Activated naive CD8-positive, alpha-beta T cell treated with anti-CD3 and anti-CD28 coated beads for 36 hours (primary cell): ENCODE data around the gene RASSF5. TPM values are rescaled to one million over a fixed set of nuclear protein-coding genes. Genes with fewer than 3 reads are reported as not detected.

Experiments used
- DNase-seq: peaks from one replicate; pipeline ENCODE4 v3.0.0; 2021
- H3K27ac Mint-ChIP-seq: one replicate; pipeline ENCODE4 v1.8.0; 2022; ENCODE audit warnings: mild to moderate bottlenecking, moderate library complexity, mixed read lengths
- H3K27me3 Mint-ChIP-seq: one replicate; pipeline ENCODE4 v1.8.0; 2022; ENCODE audit warnings: mild to moderate bottlenecking, mixed read lengths
- H3K36me3 Mint-ChIP-seq: one replicate; pipeline ENCODE4 v1.8.0; 2021; ENCODE audit warnings: mild to moderate bottlenecking, mixed read lengths
- H3K4me1 Mint-ChIP-seq: one replicate; pipeline ENCODE4 v1.8.0; 2021; ENCODE audit warnings: mixed read lengths
- H3K4me3 Mint-ChIP-seq: one replicate; pipeline ENCODE4 v1.8.0; 2022; ENCODE audit warnings: mild to moderate bottlenecking, moderate library complexity, mixed read lengths
- H3K9me3 Mint-ChIP-seq: one replicate; pipeline ENCODE4 v1.8.0; 2022; ENCODE audit warnings: mixed read lengths
- total RNA-seq, 2 experiments: library from RNA; stranded (reverse); gene quantifications; one replicate each; pipeline ENCODE4 v1.2.3, GENCODE V29; 2021

RASSF5 gene
- total RNA-seq, 2 experiments from 2014 or later: 223 to 226 TPM

DNA sequence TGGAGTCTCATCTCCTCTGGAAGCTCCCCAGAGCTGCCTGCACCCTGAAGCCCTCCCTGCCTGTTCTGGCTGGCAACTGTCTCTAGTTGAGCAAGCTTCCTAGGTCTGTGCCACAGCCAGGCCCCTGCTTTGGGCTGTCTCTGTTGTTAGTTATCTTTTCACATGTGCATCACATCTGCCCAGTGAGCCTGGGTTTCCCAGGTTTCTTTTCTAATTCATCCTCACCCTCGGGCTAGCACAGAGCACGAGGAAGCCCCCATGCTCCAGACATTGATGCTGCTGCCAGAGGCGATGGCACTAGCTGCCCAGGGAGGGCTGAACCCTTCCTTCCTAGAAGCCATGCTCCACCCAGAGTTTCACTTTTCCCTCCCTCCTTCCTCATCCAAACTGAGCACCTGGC, 27.2 kb downstream of the RASSF5 start:
- H3K27me3 Mint-ChIP-seq: no peaks in the 10 kb centered on the region
- H3K27ac Mint-ChIP-seq: no peak overlapping the region
- no peak for DNase-seq
- H3K4me3 Mint-ChIP-seq: no peak overlapping the region
- no peaks in the 10 kb centered on the region for H3K36me3 Mint-ChIP-seq
- H3K4me1 Mint-ChIP-seq: no peaks in the 10 kb centered on the region
- no peaks in the 10 kb centered on the region for H3K9me3 Mint-ChIP-seq

DNA sequence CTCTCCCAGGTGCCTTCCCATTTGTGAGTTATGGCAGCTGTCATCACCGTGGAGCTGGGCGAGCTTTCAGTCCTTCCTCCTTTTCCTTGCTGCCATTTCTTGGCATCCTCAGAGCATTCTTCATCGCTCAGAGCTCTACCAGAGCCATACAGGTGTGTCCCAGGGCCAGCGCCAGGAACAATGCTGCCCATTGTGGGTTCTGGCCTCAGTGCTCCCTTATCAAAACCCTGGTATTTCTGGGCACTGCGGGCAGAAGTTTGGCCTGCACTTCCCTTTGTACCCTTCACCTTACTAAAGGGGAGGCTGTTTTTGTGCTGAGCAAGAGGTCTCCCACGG, 28.5 kb downstream of the RASSF5 start:
- Mint-ChIP-seq H3K27ac (no peak overlapping the region), H3K9me3 (no peaks in the 10 kb centered on the region), H3K4me3 (no peak overlapping the region), H3K27me3 (no peaks in the 10 kb centered on the region), H3K4me1 (peaks cover 4% of the 10 kb centered on the region), H3K36me3 (no peaks in the 10 kb centered on the region)
- DNase-seq: no peak

DNA sequence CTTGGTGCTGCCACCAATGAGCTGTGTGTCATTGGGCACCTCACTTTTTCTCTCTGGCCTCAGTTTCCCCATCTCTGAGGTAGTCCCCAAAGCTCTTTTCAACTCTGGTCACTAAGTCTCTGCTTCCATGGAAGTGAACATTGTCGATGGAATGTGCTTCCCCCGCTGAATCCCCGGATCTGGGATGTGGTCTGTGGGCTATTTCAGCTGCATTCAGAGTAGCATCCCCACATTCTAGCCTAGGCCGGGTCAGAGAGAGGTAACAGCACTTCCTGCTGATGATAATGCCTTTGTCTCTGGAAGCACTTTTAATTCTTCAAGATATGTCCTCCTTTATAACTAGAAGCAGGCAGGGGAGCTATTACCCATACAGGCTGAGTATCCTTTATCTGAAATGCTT, 29.8 kb downstream of the RASSF5 start:
- Mint-ChIP-seq H3K36me3 (no peaks in the 10 kb centered on the region), H3K27ac (no peak overlapping the region)
- no peak for DNase-seq

DNA sequence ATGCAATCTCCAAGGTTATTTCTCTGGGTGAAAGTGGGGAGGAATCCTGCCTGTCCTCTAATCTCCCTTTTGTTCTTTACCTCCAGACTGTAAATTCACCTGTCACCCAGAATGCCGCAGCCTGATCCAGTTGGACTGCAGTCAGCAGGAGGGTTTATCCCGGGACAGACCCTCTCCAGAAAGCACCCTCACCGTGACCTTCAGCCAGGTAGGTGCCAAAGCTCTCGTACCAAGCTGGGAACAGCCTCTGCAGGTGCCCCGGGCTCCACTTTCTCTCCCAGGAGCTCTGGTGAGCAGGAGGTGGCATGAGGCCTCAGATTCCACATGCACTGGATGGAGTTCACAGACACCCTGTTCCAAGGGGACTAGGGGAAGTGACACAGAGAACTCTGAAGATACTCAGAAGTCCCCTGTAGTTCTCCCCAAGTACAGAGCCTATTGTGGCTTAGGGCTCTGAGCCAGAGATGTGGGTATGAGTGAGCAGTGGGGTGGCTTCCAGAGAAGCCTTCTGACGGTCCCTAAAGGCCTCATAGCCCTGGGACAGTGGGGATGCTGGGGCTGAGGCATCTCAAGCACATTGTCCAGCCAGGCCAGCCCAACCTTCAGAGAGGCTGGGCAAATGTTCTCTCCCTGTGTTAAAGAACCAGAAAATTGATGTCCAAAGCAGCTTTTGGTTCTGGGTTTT, 30.9 kb downstream of the RASSF5 start:
- H3K36me3 Mint-ChIP-seq: no peaks in the 10 kb centered on the region
- DNase-seq: no peak
- H3K4me1 Mint-ChIP-seq: peaks cover 4% of the 10 kb centered on the region
- no peaks in the 10 kb centered on the region for H3K9me3 Mint-ChIP-seq
- H3K27me3 Mint-ChIP-seq: no peaks in the 10 kb centered on the region
- no peak overlapping the region for H3K27ac Mint-ChIP-seq
- H3K4me3 Mint-ChIP-seq: no peak overlapping the region

More for the DNA sequence above, 29.8 kb downstream of the RASSF5 start:
- no peak overlapping the region for H3K4me3 Mint-ChIP-seq
- H3K9me3 Mint-ChIP-seq: no peaks in the 10 kb centered on the region
- H3K4me1 Mint-ChIP-seq: peaks cover 4% of the 10 kb centered on the region
- H3K27me3 Mint-ChIP-seq: no peaks in the 10 kb centered on the region

DNA sequence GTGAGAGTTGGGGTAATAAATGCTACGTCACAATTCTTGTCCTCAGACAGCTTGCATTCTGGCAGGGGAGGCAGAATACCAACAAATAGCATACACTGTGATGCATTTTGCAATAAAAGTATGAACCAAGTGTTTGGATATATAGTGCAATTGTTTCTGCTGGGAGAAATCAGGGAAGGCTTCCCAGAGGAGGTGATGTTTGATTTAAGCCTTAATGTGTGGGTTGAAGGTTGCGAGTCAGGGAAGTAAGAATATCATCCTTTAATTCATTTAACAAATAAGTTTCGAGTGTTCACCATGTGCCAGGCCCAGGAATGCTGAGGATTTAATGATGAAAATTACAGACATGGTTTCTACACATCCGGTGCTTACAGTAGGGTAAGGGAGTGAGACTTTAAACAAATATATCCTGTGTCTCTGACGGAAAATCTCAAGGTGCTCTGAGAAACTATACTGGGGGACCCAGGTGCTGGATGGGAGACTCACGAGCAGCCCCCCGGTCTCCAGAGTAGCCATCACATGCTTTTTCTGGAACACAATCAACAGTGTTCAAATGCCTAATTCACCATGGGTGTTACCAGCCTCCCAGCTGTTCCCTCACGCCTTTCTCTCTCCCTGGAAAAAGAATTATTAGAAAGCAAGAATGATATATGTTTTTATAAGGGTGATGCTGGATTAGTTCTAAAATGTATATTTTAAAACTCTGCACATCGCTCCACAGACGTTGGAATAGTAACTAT, 31.7 kb downstream of the RASSF5 start:
- H3K27me3 Mint-ChIP-seq: no peaks in the 10 kb centered on the region
- no peaks in the 10 kb centered on the region for H3K9me3 Mint-ChIP-seq
- peaks cover 4% of the 10 kb centered on the region for H3K4me1 Mint-ChIP-seq
- DNase-seq: no peak
- no peaks in the 10 kb centered on the region for H3K36me3 Mint-ChIP-seq
- no peak overlapping the region for H3K4me3 Mint-ChIP-seq
- no peak overlapping the region for H3K27ac Mint-ChIP-seq

DNA sequence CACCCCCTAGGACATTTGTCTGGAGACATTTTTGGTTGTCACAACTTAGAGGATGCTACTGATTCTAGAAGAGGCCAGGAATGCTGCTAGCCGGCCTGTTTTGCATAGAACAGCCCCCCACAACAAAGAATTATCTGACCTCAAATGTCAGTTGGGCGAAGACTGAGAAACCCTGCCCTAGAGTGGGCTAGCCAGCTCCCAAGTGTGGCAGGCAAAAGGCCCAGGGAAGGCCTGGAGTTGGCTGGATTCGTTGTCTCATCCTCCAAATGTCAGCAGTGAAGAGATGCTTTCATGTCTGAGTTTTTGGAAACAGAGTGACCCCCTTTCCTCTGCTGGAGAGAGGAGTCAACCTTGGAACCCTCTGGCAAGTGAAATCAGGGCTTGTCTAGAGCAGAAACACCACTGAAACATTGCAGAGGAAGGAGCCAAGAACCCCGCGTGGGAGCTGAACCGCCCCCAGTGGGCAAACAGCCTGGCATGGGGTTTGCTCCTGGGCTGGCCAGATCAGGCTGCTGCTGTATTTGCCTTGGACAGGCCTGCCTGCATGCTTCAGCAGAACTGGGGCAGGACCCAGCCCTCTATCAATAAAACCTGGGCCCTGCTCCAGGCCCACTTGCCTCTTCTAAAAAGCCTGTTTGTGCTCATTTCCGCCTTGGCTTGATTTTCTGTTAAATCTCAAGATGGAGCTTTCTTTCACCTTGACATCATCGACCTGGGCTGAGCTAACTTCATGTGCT, 32.9 kb downstream of the RASSF5 start:
- Mint-ChIP-seq H3K27me3 (no peaks in the 10 kb centered on the region), H3K36me3 (no peaks in the 10 kb centered on the region), H3K9me3 (no peaks in the 10 kb centered on the region), H3K4me1 (peaks cover 12% of the 10 kb centered on the region), H3K4me3 (no peak overlapping the region), H3K27ac (peak overlapping the region; percentile 39)
- no peak for DNase-seq

DNA sequence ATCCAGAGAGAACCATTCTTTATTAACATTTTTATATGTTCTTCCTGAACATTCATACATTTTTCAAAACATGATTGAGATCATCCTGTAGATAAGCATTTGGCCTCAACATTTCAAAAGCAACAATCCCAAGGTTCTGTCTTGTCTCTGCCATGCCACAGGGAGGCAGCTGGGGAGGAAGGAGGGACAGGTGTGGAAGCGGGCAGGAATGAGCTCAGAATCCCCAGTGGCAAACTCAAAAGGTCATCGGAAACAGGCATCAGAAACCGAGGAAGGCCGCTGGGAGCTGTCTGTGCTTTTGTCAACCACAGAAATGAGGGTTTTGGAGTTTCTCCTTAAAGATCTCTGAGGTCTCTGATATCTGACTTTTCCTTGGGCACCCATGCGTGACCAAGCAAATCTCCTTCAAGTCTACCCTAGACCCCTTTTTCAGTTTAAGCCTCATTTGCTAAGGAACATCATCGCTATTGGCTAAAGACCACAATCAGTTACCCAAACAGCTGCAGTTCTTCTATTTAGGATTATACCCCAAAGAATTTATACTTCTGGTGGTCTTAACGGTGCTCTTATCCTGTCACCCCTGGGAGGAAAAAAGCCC, 34.0 kb downstream of the RASSF5 start:
- DNase-seq: no peak
- Mint-ChIP-seq H3K27me3 (no peaks in the 10 kb centered on the region), H3K9me3 (no peaks in the 10 kb centered on the region), H3K27ac (no peak overlapping the region), H3K36me3 (no peaks in the 10 kb centered on the region), H3K4me1 (peaks cover 18% of the 10 kb centered on the region), H3K4me3 (no peak overlapping the region)

DNA sequence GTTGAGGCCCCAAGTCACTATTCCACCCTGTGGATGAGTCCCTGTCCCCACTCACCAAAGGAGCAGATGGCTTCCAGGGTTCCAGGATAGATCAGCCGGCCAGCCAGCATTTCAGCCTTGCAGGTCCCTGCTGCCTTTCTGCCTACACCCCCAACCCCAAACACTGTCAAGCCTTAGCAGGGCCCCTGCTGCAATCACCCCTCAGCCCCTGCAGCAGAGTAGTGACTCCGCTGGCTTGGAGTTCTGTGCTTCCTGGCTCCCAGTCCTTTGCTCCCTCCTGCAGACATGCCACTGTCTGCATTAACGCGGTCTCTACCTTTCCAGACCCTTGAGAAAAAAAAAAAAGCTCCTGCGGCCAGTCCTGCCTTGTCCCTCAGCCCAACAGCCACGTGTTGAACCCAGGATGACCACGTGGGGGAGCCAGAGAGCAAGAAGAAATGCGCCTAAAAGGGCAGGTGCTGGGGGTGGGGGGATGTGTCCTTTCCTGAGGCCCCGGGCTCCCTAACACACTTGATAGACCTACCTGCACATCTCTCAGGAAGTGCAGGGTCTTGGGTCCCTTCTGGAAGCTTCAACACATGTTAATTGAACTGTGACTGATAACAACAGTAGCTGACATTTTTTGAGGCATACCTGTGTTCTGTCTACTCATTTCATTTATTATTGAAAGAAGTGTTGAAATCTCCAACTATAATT, 37.4 kb downstream of the RASSF5 start:
- Mint-ChIP-seq H3K27ac (peak overlapping the region; percentile 31), H3K36me3 (no peaks in the 10 kb centered on the region), H3K27me3 (no peaks in the 10 kb centered on the region), H3K4me1 (peaks cover 27% of the 10 kb centered on the region), H3K4me3 (no peak overlapping the region), H3K9me3 (no peaks in the 10 kb centered on the region)
- peak; percentile 77 for DNase-seq

DNA sequence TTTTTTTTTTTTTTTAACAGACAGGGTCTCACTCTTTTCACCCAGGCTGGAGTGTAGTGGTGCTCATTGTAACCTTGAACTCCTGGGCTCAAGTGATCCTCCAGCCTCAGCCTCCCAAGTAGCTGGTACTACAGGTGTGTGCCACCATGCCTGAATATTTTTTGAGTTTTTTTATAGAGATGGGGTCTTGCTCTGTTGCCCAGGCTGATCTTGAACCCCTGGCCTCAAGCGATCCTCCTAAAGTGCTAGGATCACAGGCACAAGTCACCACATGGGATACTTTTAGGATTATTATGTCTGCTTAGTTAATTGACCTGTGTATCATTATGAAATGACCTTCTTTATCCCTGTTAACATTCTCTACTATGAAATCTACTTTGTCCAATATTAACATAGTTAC, 38.0 kb downstream of the RASSF5 start:
- Mint-ChIP-seq H3K36me3 (no peaks in the 10 kb centered on the region), H3K27ac (no peak overlapping the region), H3K27me3 (no peaks in the 10 kb centered on the region), H3K4me3 (no peak overlapping the region), H3K4me1 (peaks cover 27% of the 10 kb centered on the region), H3K9me3 (no peaks in the 10 kb centered on the region)
- DNase-seq: no peak

DNA sequence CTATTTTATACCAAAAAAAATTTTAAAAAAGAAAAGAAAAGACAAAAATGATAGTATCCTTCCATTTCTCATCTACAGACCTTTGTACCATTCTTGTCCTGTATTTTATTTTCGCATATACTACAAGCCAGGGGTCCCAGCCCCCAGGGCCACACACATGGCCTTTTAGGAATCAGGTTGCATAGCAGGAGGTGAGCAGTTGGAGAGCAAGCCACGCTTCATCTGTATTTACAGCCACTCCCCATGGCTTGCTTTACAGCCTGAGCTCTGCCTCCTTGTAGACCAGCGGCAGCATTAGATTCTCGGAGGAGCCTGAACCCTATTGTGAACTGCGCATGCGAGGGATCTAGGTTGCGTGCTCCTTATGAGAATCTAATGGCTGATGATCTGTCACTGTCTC, 39.8 kb downstream of the RASSF5 start:
- Mint-ChIP-seq H3K27me3 (no peaks in the 10 kb centered on the region), H3K4me1 (peaks cover 35% of the 10 kb centered on the region), H3K9me3 (no peaks in the 10 kb centered on the region), H3K4me3 (no peak overlapping the region), H3K27ac (no peak overlapping the region), H3K36me3 (peaks cover under 1% of the 10 kb centered on the region)
- DNase-seq: no peak

DNA sequence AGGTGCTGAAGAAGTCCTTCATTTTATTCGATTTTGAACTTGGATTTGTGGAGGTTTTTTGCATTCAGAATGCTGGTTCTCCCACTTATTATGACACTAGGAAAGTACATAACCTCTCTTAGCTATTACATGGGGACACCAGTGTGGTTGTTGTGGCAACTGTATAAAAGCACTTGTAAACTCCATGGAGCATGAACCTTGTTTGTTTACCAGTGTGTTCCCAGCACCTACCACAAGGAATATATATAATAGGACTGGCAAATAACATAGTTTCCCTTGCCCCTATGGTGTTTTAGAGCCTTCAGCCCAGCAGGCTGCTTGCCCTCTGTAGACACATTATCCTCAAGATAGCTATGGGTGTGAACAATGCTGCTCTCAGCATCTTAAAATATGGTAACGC, 43.1 kb downstream of the RASSF5 start:
- Mint-ChIP-seq H3K4me1 (peaks cover 56% of the 10 kb centered on the region), H3K9me3 (peaks cover 2% of the 10 kb centered on the region), H3K27ac (no peak overlapping the region), H3K27me3 (no peaks in the 10 kb centered on the region), H3K36me3 (peaks cover 3% of the 10 kb centered on the region), H3K4me3 (no peak overlapping the region)
- DNase-seq: no peak

DNA sequence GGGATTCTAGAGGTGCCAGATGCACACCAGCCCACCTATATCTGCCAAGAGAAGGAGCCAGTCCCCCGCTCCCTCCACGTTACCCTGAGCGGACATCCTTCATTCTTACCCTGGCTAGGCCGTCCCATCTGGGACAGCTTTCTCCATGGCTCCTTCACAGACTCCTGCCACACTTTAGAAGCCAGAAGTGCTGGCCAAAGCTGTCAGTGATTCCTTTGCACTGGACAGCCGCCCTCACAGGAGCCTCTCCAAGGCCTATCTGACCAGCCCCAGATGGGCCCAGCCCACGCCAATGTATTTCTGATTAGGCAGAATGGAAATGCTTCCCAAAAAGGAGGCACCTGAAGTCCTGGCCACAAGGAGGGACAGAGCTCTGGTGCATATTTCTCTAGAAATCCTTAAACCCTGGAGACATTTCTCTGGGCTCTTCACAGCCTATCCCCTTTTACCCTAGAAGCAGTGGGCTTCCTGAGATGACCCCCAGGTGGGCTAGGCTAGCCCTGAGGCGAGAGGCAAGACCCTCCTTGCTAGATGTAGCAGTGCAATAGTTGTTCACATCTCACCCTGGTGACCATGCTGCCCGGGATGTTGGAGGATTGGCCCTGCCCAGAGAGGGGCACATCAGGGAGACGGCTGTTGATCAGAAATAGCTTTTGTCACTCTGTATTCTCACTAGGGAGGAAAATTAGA, 44.1 kb downstream of the RASSF5 start:
- peaks cover 61% of the 10 kb centered on the region for H3K4me1 Mint-ChIP-seq

DNA sequence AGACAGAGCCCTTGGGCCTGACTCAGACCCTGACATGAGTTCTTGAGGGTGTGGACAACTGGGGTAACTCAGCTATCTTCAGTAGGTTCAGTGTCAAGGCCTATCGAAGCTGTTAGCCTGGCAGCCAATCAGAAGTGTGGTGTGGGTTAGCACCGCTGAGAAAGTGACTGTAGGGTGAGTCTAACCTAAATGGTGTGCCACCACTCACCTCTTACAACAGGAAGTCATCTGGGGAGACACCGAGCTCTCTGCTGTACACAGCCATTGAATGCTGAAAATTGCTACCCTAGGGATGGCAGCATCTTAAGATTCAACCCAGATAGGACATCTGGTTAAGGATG, 44.6 kb downstream of the RASSF5 start:
- peaks cover 63% of the 10 kb centered on the region for H3K4me1 Mint-ChIP-seq

More for the DNA sequence above, 44.1 kb downstream of the RASSF5 start:
- H3K27me3 Mint-ChIP-seq: no peaks in the 10 kb centered on the region
- H3K27ac Mint-ChIP-seq: peak overlapping the region; percentile 99
- H3K9me3 Mint-ChIP-seq: peaks cover 2% of the 10 kb centered on the region
- H3K4me3 Mint-ChIP-seq: no peak overlapping the region
- DNase-seq: no peak
- H3K36me3 Mint-ChIP-seq: peaks cover 3% of the 10 kb centered on the region

DNA sequence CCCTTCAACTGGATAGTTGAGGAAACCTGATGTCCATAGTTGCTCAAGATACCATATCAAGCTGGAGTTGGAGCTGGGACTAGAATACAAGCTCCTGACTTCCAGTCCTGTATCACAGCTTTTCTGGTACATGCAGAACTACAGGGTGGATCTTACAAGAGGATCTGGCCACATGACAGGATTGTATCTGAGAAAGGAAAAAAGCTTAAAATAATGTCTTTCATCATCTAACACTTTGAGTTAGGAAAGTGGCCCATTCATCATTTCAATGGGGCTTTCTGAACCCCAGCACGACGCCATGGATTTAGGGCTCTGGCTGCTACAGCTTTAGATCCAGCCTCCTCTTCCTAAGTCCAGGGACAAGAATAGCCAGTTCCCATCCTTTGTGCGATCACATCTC, 46.9 kb downstream of the RASSF5 start:
- Mint-ChIP-seq H3K4me3 (no peak overlapping the region), H3K9me3 (peaks cover 2% of the 10 kb centered on the region), H3K27ac (peak overlapping the region; percentile 99), H3K36me3 (peaks cover 24% of the 10 kb centered on the region), H3K27me3 (no peaks in the 10 kb centered on the region), H3K4me1 (peaks cover 55% of the 10 kb centered on the region)
- no peak for DNase-seq

More for the DNA sequence above, 44.6 kb downstream of the RASSF5 start:
- Mint-ChIP-seq H3K36me3 (peaks cover 3% of the 10 kb centered on the region), H3K4me3 (peak overlapping the region; percentile 64), H3K9me3 (peaks cover 2% of the 10 kb centered on the region), H3K27ac (peak overlapping the region; percentile 99), H3K27me3 (no peaks in the 10 kb centered on the region)
- DNase-seq: peak; percentile 74
